Measurements from ENCODE around the gene DYNC2LI1. TPM values are rescaled to one million over a fixed set of nuclear protein-coding genes. Genes with fewer than 3 reads are reported as not detected.

Gene DYNC2LI1
- total and polyA plus RNA-seq, 2 of the 8 experiments (the other 6 are each of a cell fraction or from before 2014, with no cell fraction given): 3.9 to 7.6 TPM

GRCh38 chr2:43803113-43803512 is 29.3 kb downstream of the DYNC2LI1 start:
- no peak overlapping the region for H3K56ac ChIP-seq (replicated peaks; ENCODE audit: insufficient read length, low read depth, low read length)
- CTCF ChIA-PET (ENCODE audit: partially characterized antibody): no interaction called here
- no peak overlapping the region for H3K23ac ChIP-seq (ENCODE audit: insufficient read length)
- no peak overlapping the region for H2BK20ac ChIP-seq (ENCODE audit: low read length)
- no peaks in the 10 kb centered on the region for H3K4me1 ChIP-seq (replicated peaks in 1 of 4; ENCODE audit: control insufficient read depth in 3 of 4, insufficient read depth in 4 of 4, low read length in 3 of 4)
- H3K9ac ChIP-seq (replicated peaks in 1 of 4; ENCODE audit: extremely low read depth in 1 of 4, low read depth in 3 of 4, low read length in 3 of 4): no peak overlapping the region
- no peaks in the 10 kb centered on the region for H4K20me1 ChIP-seq (replicated peaks in 1 of 2; ENCODE audit: control insufficient read depth in 1 of 2, insufficient read depth in 2 of 2, low read length in 2 of 2)
- H3K18ac ChIP-seq (ENCODE audit: extremely low read depth, low read length): no peak overlapping the region
- no peaks in the 10 kb centered on the region for H3K79me2 ChIP-seq (ENCODE audit: control insufficient read depth in 1 of 2, insufficient read depth in 2 of 2, low read length in 2 of 2)
- H3K79me1 ChIP-seq (ENCODE audit: low read depth, low read length): no peaks in the 10 kb centered on the region
- H4K5ac ChIP-seq (ENCODE audit: insufficient read length, low read depth, low read length): no peak overlapping the region
- H3K27me3 ChIP-seq (replicated peaks in 1 of 4; ENCODE audit: control insufficient read depth in 3 of 4, extremely low read depth in 1 of 4, insufficient read depth in 3 of 4, low read length in 3 of 4): no peaks in the 10 kb centered on the region
- H4K91ac ChIP-seq (replicated peaks; ENCODE audit: insufficient read length, low read length): no peak overlapping the region
- no peak overlapping the region for H4K8ac ChIP-seq (ENCODE audit: extremely low read depth, insufficient read depth, low read length)
- DNase-seq (ENCODE audit: low read depth in 1 of 2, low spot score in 2 of 2) (no peak), FAIRE-seq (no peak)
- no peak overlapping the region for H3K4ac ChIP-seq (replicated peaks; ENCODE audit: insufficient read length, low read depth, low read length)
- no peak overlapping the region for H3K4me3 ChIP-seq (ENCODE audit: extremely low read depth in 1 of 4, insufficient read depth in 2 of 4, low read depth in 3 of 4, low read length in 4 of 4)
- no peak overlapping the region for H2BK120ac ChIP-seq (replicated peaks; ENCODE audit: low read depth, low read length)
- no peak overlapping the region for H2AFZ ChIP-seq (ENCODE audit: low read length)
- no peak overlapping the region for H3K14ac ChIP-seq (ENCODE audit: insufficient read length)
- no peak overlapping the region for H2BK15ac ChIP-seq (ENCODE audit: low read length)
- no peak overlapping the region for H2BK12ac ChIP-seq (ENCODE audit: low read depth, low read length)
- no peak overlapping the region for H2BK5ac ChIP-seq (ENCODE audit: low read depth, low read length)
- no peaks in the 10 kb centered on the region for H3K23me2 ChIP-seq (ENCODE audit: low read depth, low read length)
- H3K9me3 ChIP-seq (ENCODE audit: insufficient read depth in 2 of 2, low read depth in 1 of 2, low read length in 1 of 2): no peaks in the 10 kb centered on the region
- no peak overlapping the region for H3K4me2 ChIP-seq (ENCODE audit: insufficient read depth in 1 of 2, low read depth in 2 of 2, low read length in 2 of 2)
- POLR2A ChIA-PET (ENCODE audit: partially characterized antibody): no interaction called here
- no peak overlapping the region for H3K27ac ChIP-seq (ENCODE audit: low read depth, low read length)
- H3K36me3 ChIP-seq (ENCODE audit: control insufficient read depth in 2 of 4, insufficient read depth in 4 of 4, low read length in 3 of 4): no peaks in the 10 kb centered on the region
- no peak overlapping the region for H2AK5ac ChIP-seq (ENCODE audit: low read depth, low read length)
- WGBS, 2 experiments (ENCODE audit: extremely low coverage in 1 of 2, insufficient coverage in 1 of 2, insufficient read length in 1 of 2, insufficient replicate concordance in 2 of 2, low coverage in 1 of 2, low lambda C conversion rate in 2 of 2, missing lambda C conversion rate in 1 of 2): 88% methylated on average over 1 of the region's 1 CpG; no CpG with 5 or more reads in 1 of the 2 experiments
- TF ChIP-seq EP300 (IDR thresholded peaks at IDR 0.05; ENCODE audit: borderline replicate concordance in 1 of 2, low read depth in 2 of 2, low read length in 2 of 2) (no peak), TBP (IDR thresholded peaks at IDR 0.05; ENCODE audit: low read depth, low read length) (no peak), SRF (IDR thresholded peaks at IDR 0.05; ENCODE audit: low read depth, low read length) (no peak), ZNF274 (IDR thresholded peaks at IDR 0.05; ENCODE audit: borderline replicate concordance, extremely low read depth, low read length) (no peak), YY1 (IDR thresholded peaks at IDR 0.05; ENCODE audit: low read depth, low read length) (no peak), RAD21 (IDR thresholded peaks at IDR 0.05 in 1 of 2, conservative IDR thresholded peaks at IDR 0.05 in 1 of 2; ENCODE audit: low read depth in 2 of 2, low read length in 2 of 2) (no peak), SAP30 (IDR thresholded peaks at IDR 0.05; ENCODE audit: insufficient read depth, insufficient replicate concordance, low read length) (no peak), TAF1 (IDR thresholded peaks at IDR 0.05; ENCODE audit: low read depth, low read length) (no peak), PHF8 (conservative IDR thresholded peaks at IDR 0.05; ENCODE audit: low read depth, low read length) (no peak), SP2 (IDR thresholded peaks at IDR 0.05; ENCODE audit: low read length) (no peak), EZH2 (IDR thresholded peaks at IDR 0.05; ENCODE audit: low read depth, low read length, severe bottlenecking) (no peak), CTCF (IDR thresholded peaks at IDR 0.05; ENCODE audit: control extremely low read depth in 1 of 3, insufficient read depth in 1 of 3, low read depth in 1 of 3, low read length in 3 of 3) (no peak)
